GM21786 (cell line): ENCODE data around the gene ROS1.

Experiments used
- ATAC-seq: cut with Tn5 transposase; IDR thresholded peaks from one replicate; pipeline ENCODE4 v1.9.1; 2021; ENCODE audit not compliant: unreplicated experiment

Gene ROS1

GRCh38 chr6:117441824-117442264, 16.1 kb upstream of the ROS1 start:
- no peak for ATAC-seq

- ATAC-seq, result no peak
Measured at GRCh38 chr6:117440706-117441525, 15.2 kb upstream of the ROS1 start.

GRCh38 chr6:117432273-117432672, 6.5 kb upstream of the ROS1 start:
- ATAC-seq, result no peak

GRCh38 chr6:117423754-117424153, 2.0 kb downstream of the ROS1 start:
- ATAC-seq, result no peak

GRCh38 chr6:117418320-117418719, 7.4 kb downstream of the ROS1 start:
- no peak for ATAC-seq

- no peak for ATAC-seq
Measured at GRCh38 chr6:117417851-117418250, 7.9 kb downstream of the ROS1 start.

- no peak for ATAC-seq
Measured at GRCh38 chr6:117414770-117415169, 11.0 kb downstream of the ROS1 start.

- ATAC-seq, result no peak
Measured at GRCh38 chr6:117411474-117411873, 14.3 kb downstream of the ROS1 start.

GRCh38 chr6:117409863-117410262, 15.9 kb downstream of the ROS1 start:
- ATAC-seq, result no peak

GRCh38 chr6:117409420-117409819, 16.3 kb downstream of the ROS1 start:
- ATAC-seq, result no peak

GRCh38 chr6:117404548-117404947, 21.2 kb downstream of the ROS1 start:
- no peak for ATAC-seq

- no peak for ATAC-seq
Measured at GRCh38 chr6:117401799-117402198, 23.9 kb downstream of the ROS1 start.

- no peak for ATAC-seq
Measured at GRCh38 chr6:117399924-117400323, 25.8 kb downstream of the ROS1 start.

- no peak for ATAC-seq
Measured at GRCh38 chr6:117399126-117399525, 26.6 kb downstream of the ROS1 start.

- ATAC-seq, result no peak
Measured at GRCh38 chr6:117397536-117398227, 28.1 kb downstream of the ROS1 start.

GRCh38 chr6:117396228-117396627, 29.5 kb downstream of the ROS1 start:
- ATAC-seq, result no peak

- no peak for ATAC-seq
Measured at GRCh38 chr6:117395164-117395563, 30.6 kb downstream of the ROS1 start.

- no peak for ATAC-seq
Measured at GRCh38 chr6:117393045-117393444, 32.7 kb downstream of the ROS1 start.

- ATAC-seq, result no peak
Measured at GRCh38 chr6:117391874-117392583, 33.7 kb downstream of the ROS1 start.

GRCh38 chr6:117389227-117390057, 36.3 kb downstream of the ROS1 start:
- no peak for ATAC-seq

- ATAC-seq, result no peak
Measured at GRCh38 chr6:117387454-117387974, 38.2 kb downstream of the ROS1 start.
